Measurements from ENCODE around the gene DLK1.

Gene DLK1

GRCh38 chr14:100708425-100709288 is 18.0 kb upstream of the DLK1 start:
- H3K4me2 ChIP-seq: peak overlapping the region; percentile 65 to 99 (median 92)
- peaks cover 31 to 64% (median 47%) of the 10 kb centered on the region in 11 experiments; a peak in 21 of 22 replicates for H3K27me3 ChIP-seq
- TF ChIP-seq Cebpa-rat (IDR thresholded peaks at IDR 0.05): no peak
- H3K36me3 ChIP-seq: no peaks in the 10 kb centered on the region
- H4K20me1 ChIP-seq: peaks cover 0 to 26% (median 0%) of the 10 kb centered on the region in 11 experiments; a peak in 8 of 22 replicates
- H3K9me3 ChIP-seq (replicated peaks in 1 of 11): no peaks in the 10 kb centered on the region
- peaks cover 49 to 62% (median 56%) of the 10 kb centered on the region in 10 experiments for H3K4me1 ChIP-seq
- H3K4me3 ChIP-seq: no peak overlapping the region
- peak overlapping the region in 2 of 11 experiments; percentile 45 to 60; a peak in 2 of 22 replicates for H3K9ac ChIP-seq
- no peak overlapping the region for H3K27ac ChIP-seq

- Histone ChIP-seq H3K9me3 (replicated peaks in 1 of 11) (no peaks in the 10 kb centered on the region), H3K4me2 (peak overlapping the region; percentile 65 to 99 (median 92)), H3K9ac (peak overlapping the region in 3 of 11 experiments; percentile 3 to 60 (median 45); a peak in 1 of 22 replicates), H3K36me3 (no peaks in the 10 kb centered on the region), H3K27me3 (peaks cover 31 to 66% (median 47%) of the 10 kb centered on the region in 11 experiments; a peak in 21 of 22 replicates), H3K4me3 (peak overlapping the region in 1 of 10 experiments; percentile 10; a peak in 1 of 20 replicates), H3K27ac (no peak overlapping the region), H3K4me1 (peaks cover 58 to 69% (median 65%) of the 10 kb centered on the region in 10 experiments), H4K20me1 (peaks cover 0 to 30% (median 0%) of the 10 kb centered on the region in 11 experiments; a peak in 7 of 22 replicates)
- no peak for TF ChIP-seq Cebpa-rat (IDR thresholded peaks at IDR 0.05)
These were observed 17.1 kb upstream of the DLK1 start for GRCh38 chr14:100709289-100710284.

GRCh38 chr14:100710391-100710790 is 16.3 kb upstream of the DLK1 start:
- TF ChIP-seq Cebpa-rat (IDR thresholded peaks at IDR 0.05): no peak
- peaks cover 0 to 2% (median 0%) of the 10 kb centered on the region in 11 experiments; a peak in 2 of 22 replicates for H3K9me3 ChIP-seq (replicated peaks in 1 of 11)
- peaks cover 31 to 66% (median 49%) of the 10 kb centered on the region in 11 experiments; a peak in 21 of 22 replicates for H3K27me3 ChIP-seq
- peak overlapping the region in 4 of 11 experiments; percentile 79 to 86 (median 82); a peak in 5 of 22 replicates for H3K27ac ChIP-seq
- H3K4me3 ChIP-seq: no peak overlapping the region
- no peaks in the 10 kb centered on the region for H3K36me3 ChIP-seq
- H3K4me1 ChIP-seq: peaks cover 62 to 76% (median 73%) of the 10 kb centered on the region in 10 experiments
- H3K4me2 ChIP-seq: peak overlapping the region; percentile 72 to 99 (median 92); a peak in 21 of 22 replicates
- H3K9ac ChIP-seq: peak overlapping the region in 4 of 11 experiments; percentile 44 to 75 (median 69); a peak in 5 of 22 replicates
- peaks cover 0 to 30% (median 3%) of the 10 kb centered on the region in 11 experiments; a peak in 7 of 22 replicates for H4K20me1 ChIP-seq

GRCh38 chr14:100710826-100711462 is 15.7 kb upstream of the DLK1 start:
- Histone ChIP-seq H3K27me3 (peaks cover 36 to 69% (median 55%) of the 10 kb centered on the region in 11 experiments; a peak in 21 of 22 replicates), H3K4me3 (peak overlapping the region in 5 of 10 experiments; percentile 0 to 40 (median 18); a peak in 9 of 20 replicates), H3K36me3 (no peaks in the 10 kb centered on the region), H3K27ac (peak overlapping the region in 10 of 11 experiments; percentile 25 to 86 (median 76); a peak in 19 of 22 replicates), H3K4me1 (peaks cover 62 to 82% (median 78%) of the 10 kb centered on the region in 10 experiments), H3K9me3 (replicated peaks in 1 of 11) (peaks cover 0 to 7% (median 4%) of the 10 kb centered on the region in 11 experiments; a peak in 19 of 22 replicates), H3K4me2 (peak overlapping the region; percentile 72 to 99 (median 92)), H4K20me1 (peaks cover 0 to 30% (median 3%) of the 10 kb centered on the region in 11 experiments; a peak in 7 of 22 replicates), H3K9ac (peak overlapping the region; percentile 38 to 75 (median 64); a peak in 19 of 22 replicates)
- TF ChIP-seq Cebpa-rat (IDR thresholded peaks at IDR 0.05): no peak

GRCh38 chr14:100711493-100711892 is 15.2 kb upstream of the DLK1 start:
- Histone ChIP-seq H3K36me3 (no peaks in the 10 kb centered on the region), H3K27me3 (peaks cover 37 to 73% (median 57%) of the 10 kb centered on the region in 11 experiments; a peak in 21 of 22 replicates), H3K9ac (peak overlapping the region; percentile 38 to 75 (median 64); a peak in 19 of 22 replicates), H3K4me3 (peak overlapping the region in 6 of 10 experiments; percentile 0 to 40 (median 14); a peak in 8 of 20 replicates), H3K4me1 (peaks cover 62 to 87% (median 83%) of the 10 kb centered on the region in 10 experiments), H3K4me2 (peak overlapping the region; percentile 72 to 99 (median 92)), H3K9me3 (replicated peaks in 1 of 11) (peaks cover 0 to 13% (median 9%) of the 10 kb centered on the region in 11 experiments; a peak in 20 of 22 replicates), H3K27ac (peak overlapping the region in 10 of 11 experiments; percentile 25 to 86 (median 76); a peak in 20 of 22 replicates), H4K20me1 (peaks cover 0 to 30% (median 3%) of the 10 kb centered on the region in 11 experiments; a peak in 6 of 22 replicates)
- TF ChIP-seq Cebpa-rat (IDR thresholded peaks at IDR 0.05): peak in 3 of 11 experiments; percentile 41 to 58 (median 47); a peak in 3 of 22 replicates

- no peak overlapping the region; a peak in 1 of 20 replicates for H3K4me3 ChIP-seq
- H3K4me1 ChIP-seq: peaks cover 69 to 97% (median 93%) of the 10 kb centered on the region in 10 experiments
- no peak for TF ChIP-seq Cebpa-rat (IDR thresholded peaks at IDR 0.05)
- H3K9me3 ChIP-seq (replicated peaks in 1 of 11): peaks cover 0 to 15% (median 9%) of the 10 kb centered on the region in 11 experiments; a peak in 20 of 22 replicates
- H3K36me3 ChIP-seq: no peaks in the 10 kb centered on the region
- H4K20me1 ChIP-seq: peaks cover 0 to 30% (median 4%) of the 10 kb centered on the region in 11 experiments; a peak in 6 of 22 replicates
- H3K27ac ChIP-seq: peak overlapping the region in 8 of 11 experiments; percentile 69 to 86 (median 78); a peak in 14 of 22 replicates
- peaks cover 37 to 83% (median 60%) of the 10 kb centered on the region in 11 experiments; a peak in 21 of 22 replicates for H3K27me3 ChIP-seq
- peak overlapping the region; percentile 72 to 99 (median 92); a peak in 20 of 22 replicates for H3K4me2 ChIP-seq
- peak overlapping the region in 7 of 11 experiments; percentile 55 to 75 (median 67); a peak in 10 of 22 replicates for H3K9ac ChIP-seq
These were observed 14.2 kb upstream of the DLK1 start for GRCh38 chr14:100712490-100712889.

GRCh38 chr14:100713705-100714104 is 13.0 kb upstream of the DLK1 start:
- peak overlapping the region; percentile 72 to 99 (median 92) for H3K4me2 ChIP-seq
- H3K9ac ChIP-seq: peak overlapping the region in 8 of 11 experiments; percentile 2 to 71 (median 38); a peak in 12 of 22 replicates
- H3K4me3 ChIP-seq: peak overlapping the region in 6 of 10 experiments; percentile 18 to 33 (median 28); a peak in 7 of 20 replicates
- peak overlapping the region in 8 of 11 experiments; percentile 39 to 86 (median 66); a peak in 17 of 22 replicates for H3K27ac ChIP-seq
- no peaks in the 10 kb centered on the region for H3K36me3 ChIP-seq
- TF ChIP-seq Cebpa-rat (IDR thresholded peaks at IDR 0.05): no peak
- peaks cover 41 to 84% (median 63%) of the 10 kb centered on the region in 11 experiments for H3K27me3 ChIP-seq
- H3K9me3 ChIP-seq (replicated peaks in 1 of 11): peaks cover 0 to 15% (median 9%) of the 10 kb centered on the region in 11 experiments; a peak in 20 of 22 replicates
- H4K20me1 ChIP-seq: peaks cover 0 to 30% (median 4%) of the 10 kb centered on the region in 11 experiments; a peak in 6 of 22 replicates
- peaks cover 78 to 100% (median 98%) of the 10 kb centered on the region in 10 experiments for H3K4me1 ChIP-seq
